ENCODE data around the gene TSPAN13.

Gene TSPAN13

DNA sequence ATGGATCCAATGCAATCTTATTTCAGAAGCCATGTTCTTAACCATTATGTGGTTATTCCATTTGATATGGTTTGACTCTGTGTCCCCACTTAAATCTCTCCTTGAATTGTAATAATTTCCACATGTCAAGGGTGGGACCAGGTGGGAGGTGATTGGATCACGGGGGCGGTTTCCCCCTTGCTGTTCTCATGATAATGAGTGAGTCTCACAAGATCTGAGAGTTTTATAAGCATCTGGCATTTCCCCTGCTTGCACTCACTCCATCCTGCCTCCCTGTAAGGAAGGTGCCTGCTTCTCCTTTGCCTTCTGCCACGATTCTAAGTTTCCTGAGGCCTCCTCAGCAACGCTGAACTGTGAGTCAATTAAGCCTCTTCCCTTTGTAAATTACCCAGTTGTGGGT, 32.0 kb upstream of the TSPAN13 start:
- FAIRE-seq (no peak), DNase-seq (ENCODE audit: insufficient read length, low spot score) (no peak)
- no peak for TF ChIP-seq SPI1 (IDR thresholded peaks at IDR 0.05; ENCODE audit: low read depth, low read length)
- TF ChIP-seq TAF1 (IDR thresholded peaks at IDR 0.05; ENCODE audit: low read depth, low read length): no peak

DNA sequence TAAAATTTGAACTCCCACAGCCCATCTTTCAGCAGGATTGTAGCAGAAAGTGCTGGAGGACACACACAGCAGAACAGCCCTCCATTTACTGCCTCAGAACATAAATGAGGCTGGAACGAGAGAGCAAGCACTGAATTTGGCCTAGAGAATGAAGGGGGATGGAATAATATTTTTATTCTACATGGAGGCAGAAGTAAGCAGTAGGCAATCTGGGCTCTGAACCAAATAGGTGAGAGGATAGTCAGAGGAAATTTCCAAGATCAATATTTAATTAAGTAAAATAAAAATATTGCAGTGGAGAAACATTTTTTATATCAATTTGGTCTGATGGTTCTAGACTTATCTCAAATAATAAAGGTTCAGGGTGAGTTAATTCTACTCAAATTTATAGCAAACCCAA, 29.2 kb upstream of the TSPAN13 start:
- DNase-seq (ENCODE audit: insufficient read length, low spot score): no peak
- no peak for FAIRE-seq
- TF ChIP-seq POLR2A (IDR thresholded peaks at IDR 0.05; ENCODE audit: low read depth, low read length) (no peak), POU2F2 (IDR thresholded peaks at IDR 0.05; ENCODE audit: low read depth, low read length) (no peak), PAX5 (IDR thresholded peaks at IDR 0.05; ENCODE audit: insufficient read depth, low read length, severe bottlenecking) (no peak), POLR2AphosphoS5 (IDR thresholded peaks at IDR 0.05; ENCODE audit: low read depth, low read length) (no peak), TAF1 (IDR thresholded peaks at IDR 0.05; ENCODE audit: low read depth, low read length) (no peak), SPI1 (IDR thresholded peaks at IDR 0.05; ENCODE audit: low read depth, low read length) (no peak)

DNA sequence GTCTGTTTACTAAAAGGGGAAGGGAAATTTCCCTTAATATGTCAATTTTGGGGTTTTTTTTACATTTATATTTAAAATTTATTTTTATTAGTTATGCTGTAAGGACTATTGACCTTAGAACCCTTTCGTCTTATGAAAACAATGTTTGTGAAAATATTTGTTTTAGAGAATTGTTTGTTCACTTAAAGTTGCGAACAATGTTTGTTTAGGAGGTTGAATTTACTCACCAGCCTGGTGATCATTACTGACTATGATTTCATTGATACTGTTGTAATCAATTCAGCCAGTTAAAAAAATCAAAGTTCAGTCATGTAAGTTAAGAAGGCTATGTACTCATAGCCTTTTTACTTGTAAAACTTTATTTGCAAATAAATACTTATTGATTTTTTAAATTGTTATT, 27.4 kb upstream of the TSPAN13 start:
- DNase-seq (ENCODE audit: insufficient read length, low spot score) (no peak), FAIRE-seq (no peak)
- TF ChIP-seq PAX5 (IDR thresholded peaks at IDR 0.05; ENCODE audit: insufficient read depth, low read length, severe bottlenecking) (no peak), POLR2A (IDR thresholded peaks at IDR 0.05; ENCODE audit: low read depth, low read length) (no peak), SPI1 (IDR thresholded peaks at IDR 0.05; ENCODE audit: low read depth, low read length) (no peak)

DNA sequence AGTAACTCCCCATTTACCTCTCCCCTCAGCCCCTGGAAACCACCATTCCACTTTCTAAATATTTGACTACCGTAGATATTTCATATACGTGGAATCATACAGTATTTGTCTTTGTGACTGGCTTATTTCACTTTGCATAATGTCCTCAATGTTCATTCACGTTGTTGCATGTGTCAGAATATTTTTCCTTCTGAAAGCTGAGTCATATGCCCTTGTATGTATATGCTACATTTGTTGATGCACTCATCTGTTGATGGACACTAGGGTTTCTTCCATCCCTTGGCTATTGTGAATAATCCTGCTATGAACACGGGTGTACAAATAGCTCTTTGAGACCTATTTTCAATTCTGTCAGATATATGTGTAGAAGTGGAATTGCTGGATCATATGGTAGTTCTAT, 25.8 kb upstream of the TSPAN13 start:
- no peak for DNase-seq (ENCODE audit: insufficient read length, low spot score)
- TF ChIP-seq TAF1 (IDR thresholded peaks at IDR 0.05; ENCODE audit: low read depth, low read length): no peak
- TF ChIP-seq PAX5 (IDR thresholded peaks at IDR 0.05; ENCODE audit: insufficient read depth, low read length, severe bottlenecking): no peak
- no peak for TF ChIP-seq POU2F2 (IDR thresholded peaks at IDR 0.05; ENCODE audit: low read depth, low read length)
- no peak for TF ChIP-seq SPI1 (IDR thresholded peaks at IDR 0.05; ENCODE audit: low read depth, low read length)
- TF ChIP-seq POLR2A (IDR thresholded peaks at IDR 0.05; ENCODE audit: low read depth, low read length): no peak
- no peak for TF ChIP-seq POLR2AphosphoS5 (IDR thresholded peaks at IDR 0.05; ENCODE audit: low read depth, low read length)
- no peak for FAIRE-seq

DNA sequence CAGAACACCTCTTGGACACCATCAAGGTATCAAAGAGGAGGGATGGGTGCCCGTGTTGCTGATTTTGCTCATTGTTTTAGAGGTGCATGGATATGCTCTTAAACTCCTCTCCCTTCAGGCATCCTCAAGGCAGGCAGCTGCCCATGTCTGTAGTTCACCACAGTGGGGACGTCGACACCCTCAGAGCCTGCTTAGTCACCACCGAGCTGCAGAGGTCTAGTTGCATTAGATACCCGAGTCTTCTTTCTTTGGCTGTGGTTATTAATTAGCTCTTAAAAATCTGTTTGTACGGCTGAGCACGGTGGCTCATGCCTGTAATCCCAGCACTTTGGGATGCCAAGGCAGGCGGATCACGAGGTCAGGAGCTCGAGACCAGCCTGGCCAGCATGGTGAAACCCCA, 24.7 kb upstream of the TSPAN13 start:
- no peak for DNase-seq (ENCODE audit: insufficient read length, low spot score)
- no peak for FAIRE-seq

DNA sequence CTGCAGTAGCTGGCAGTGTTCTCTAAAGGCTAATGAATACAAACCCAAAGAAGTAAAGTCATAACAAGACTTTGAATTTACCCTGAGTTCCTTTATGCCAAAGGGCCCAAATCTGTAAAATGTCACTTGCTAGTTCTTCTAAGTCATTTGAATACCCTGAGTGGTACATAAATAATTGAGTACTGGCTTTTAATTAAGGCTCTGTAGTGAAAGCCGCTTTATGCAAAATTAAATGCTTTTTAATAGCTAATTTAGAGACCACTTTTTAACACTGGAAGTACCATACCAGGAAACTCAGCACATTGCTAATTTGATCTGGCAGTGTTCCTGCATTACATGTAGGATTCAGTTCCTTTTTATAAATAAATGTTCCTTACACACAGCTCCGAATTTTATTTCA, 24.0 kb upstream of the TSPAN13 start:
- FAIRE-seq: no peak

More for the DNA sequence above, 24.7 kb upstream of the TSPAN13 start:
- TF ChIP-seq TAF1 (IDR thresholded peaks at IDR 0.05; ENCODE audit: low read depth, low read length): no peak
- no peak for TF ChIP-seq POLR2A (IDR thresholded peaks at IDR 0.05; ENCODE audit: low read depth, low read length)
- TF ChIP-seq PAX5 (IDR thresholded peaks at IDR 0.05; ENCODE audit: insufficient read depth, low read length, severe bottlenecking): no peak
- no peak for TF ChIP-seq POLR2AphosphoS5 (IDR thresholded peaks at IDR 0.05; ENCODE audit: low read depth, low read length)
- no peak for TF ChIP-seq POU2F2 (IDR thresholded peaks at IDR 0.05; ENCODE audit: low read depth, low read length)
- TF ChIP-seq SPI1 (IDR thresholded peaks at IDR 0.05; ENCODE audit: low read depth, low read length): no peak

DNA sequence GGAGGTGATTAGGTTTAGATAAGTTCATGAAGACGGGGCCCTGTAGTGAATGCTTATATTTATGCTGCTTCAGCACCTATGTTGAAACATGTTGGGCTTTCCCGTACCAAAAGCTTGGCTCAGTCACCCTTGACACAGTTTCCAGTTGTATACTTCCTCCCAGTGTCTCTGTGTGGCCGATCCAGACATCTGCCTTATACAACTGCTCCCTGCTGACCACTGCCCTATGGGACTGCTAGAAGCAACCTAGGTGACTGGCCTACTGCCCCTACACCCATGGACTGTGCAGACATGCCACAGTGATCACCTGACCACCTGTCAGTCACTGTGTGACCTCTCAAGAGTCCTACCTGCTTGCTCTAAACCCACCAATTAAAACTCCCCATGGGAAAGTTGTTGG, 22.6 kb upstream of the TSPAN13 start:
- no peak for DNase-seq (ENCODE audit: insufficient read length, low spot score)
- no peak for TF ChIP-seq POLR2AphosphoS5 (IDR thresholded peaks at IDR 0.05; ENCODE audit: low read depth, low read length)
- no peak for TF ChIP-seq SPI1 (IDR thresholded peaks at IDR 0.05; ENCODE audit: low read depth, low read length)
- no peak for TF ChIP-seq POLR2A (IDR thresholded peaks at IDR 0.05; ENCODE audit: low read depth, low read length)
- TF ChIP-seq TAF1 (IDR thresholded peaks at IDR 0.05; ENCODE audit: low read depth, low read length): no peak
- TF ChIP-seq PAX5 (IDR thresholded peaks at IDR 0.05; ENCODE audit: insufficient read depth, low read length, severe bottlenecking): no peak
- no peak for TF ChIP-seq POU2F2 (IDR thresholded peaks at IDR 0.05; ENCODE audit: low read depth, low read length)
- no peak for FAIRE-seq

More for the DNA sequence above, 24.0 kb upstream of the TSPAN13 start:
- DNase-seq (ENCODE audit: insufficient read length, low spot score): no peak
- TF ChIP-seq POU2F2 (IDR thresholded peaks at IDR 0.05; ENCODE audit: low read depth, low read length) (no peak), POLR2AphosphoS5 (IDR thresholded peaks at IDR 0.05; ENCODE audit: low read depth, low read length) (no peak), POLR2A (IDR thresholded peaks at IDR 0.05; ENCODE audit: low read depth, low read length) (no peak), PAX5 (IDR thresholded peaks at IDR 0.05; ENCODE audit: insufficient read depth, low read length, severe bottlenecking) (no peak), SPI1 (IDR thresholded peaks at IDR 0.05; ENCODE audit: low read depth, low read length) (no peak), TAF1 (IDR thresholded peaks at IDR 0.05; ENCODE audit: low read depth, low read length) (no peak)

DNA sequence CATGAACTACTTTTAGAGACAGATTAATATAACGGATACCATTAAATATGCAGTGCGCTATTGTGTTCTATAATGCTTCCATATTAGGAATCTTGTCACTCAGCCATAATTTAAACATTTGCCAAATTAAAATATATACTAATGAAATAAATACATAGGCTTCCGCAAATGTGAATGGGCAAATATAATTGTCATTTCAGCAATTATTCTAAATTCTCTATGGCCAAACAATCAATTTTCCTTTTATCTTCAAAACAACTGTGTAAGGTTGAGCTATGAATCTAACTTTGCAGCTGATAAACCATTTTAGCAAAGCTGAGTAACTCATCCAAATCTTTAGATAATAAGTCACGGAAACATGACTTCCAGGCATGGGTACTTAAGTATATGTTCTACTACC, 20.7 kb upstream of the TSPAN13 start:
- no peak for DNase-seq (ENCODE audit: insufficient read length, low spot score)
- TF ChIP-seq POLR2AphosphoS5 (IDR thresholded peaks at IDR 0.05; ENCODE audit: low read depth, low read length): no peak
- TF ChIP-seq PAX5 (IDR thresholded peaks at IDR 0.05; ENCODE audit: insufficient read depth, low read length, severe bottlenecking): no peak
- TF ChIP-seq POU2F2 (IDR thresholded peaks at IDR 0.05; ENCODE audit: low read depth, low read length): no peak
- TF ChIP-seq SPI1 (IDR thresholded peaks at IDR 0.05; ENCODE audit: low read depth, low read length): no peak
- no peak for TF ChIP-seq POLR2A (IDR thresholded peaks at IDR 0.05; ENCODE audit: low read depth, low read length)
- TF ChIP-seq TAF1 (IDR thresholded peaks at IDR 0.05; ENCODE audit: low read depth, low read length): no peak
- FAIRE-seq: no peak

DNA sequence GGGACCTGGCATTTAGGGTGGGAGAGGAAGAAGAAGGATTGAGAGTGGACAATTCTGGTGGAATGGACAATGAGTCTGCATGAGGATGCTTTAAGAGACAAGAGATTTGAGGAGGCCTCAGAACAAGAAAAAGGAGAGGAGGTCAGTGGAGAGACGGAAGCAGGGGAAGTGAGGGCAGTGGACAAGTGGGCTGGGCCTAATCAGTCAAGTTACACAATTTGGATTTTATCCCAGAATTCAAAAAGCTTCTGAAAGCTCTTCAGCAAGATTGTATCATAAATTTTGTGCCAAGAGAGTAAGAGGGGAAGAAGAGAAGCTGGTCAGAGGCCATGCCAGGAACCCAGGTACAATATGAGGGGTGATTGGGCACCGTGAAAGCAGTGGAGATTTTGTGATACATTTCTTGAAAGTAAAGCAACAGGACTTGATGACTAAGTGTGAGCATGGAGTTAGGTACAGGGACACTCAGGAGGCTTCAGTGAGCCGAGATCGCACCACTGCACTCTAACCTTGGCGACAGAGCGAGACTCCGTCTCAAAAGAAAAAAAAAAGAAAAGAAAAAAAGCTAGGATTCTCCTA, 19.3 kb upstream of the TSPAN13 start:
- FAIRE-seq (no peak), DNase-seq (ENCODE audit: insufficient read length, low spot score) (no peak)
- TF ChIP-seq SPI1 (IDR thresholded peaks at IDR 0.05; ENCODE audit: low read depth, low read length) (no peak), POU2F2 (IDR thresholded peaks at IDR 0.05; ENCODE audit: low read depth, low read length) (no peak), PAX5 (IDR thresholded peaks at IDR 0.05; ENCODE audit: insufficient read depth, low read length, severe bottlenecking) (no peak), POLR2AphosphoS5 (IDR thresholded peaks at IDR 0.05; ENCODE audit: low read depth, low read length) (no peak), TAF1 (IDR thresholded peaks at IDR 0.05; ENCODE audit: low read depth, low read length) (no peak), POLR2A (IDR thresholded peaks at IDR 0.05; ENCODE audit: low read depth, low read length) (no peak)

DNA sequence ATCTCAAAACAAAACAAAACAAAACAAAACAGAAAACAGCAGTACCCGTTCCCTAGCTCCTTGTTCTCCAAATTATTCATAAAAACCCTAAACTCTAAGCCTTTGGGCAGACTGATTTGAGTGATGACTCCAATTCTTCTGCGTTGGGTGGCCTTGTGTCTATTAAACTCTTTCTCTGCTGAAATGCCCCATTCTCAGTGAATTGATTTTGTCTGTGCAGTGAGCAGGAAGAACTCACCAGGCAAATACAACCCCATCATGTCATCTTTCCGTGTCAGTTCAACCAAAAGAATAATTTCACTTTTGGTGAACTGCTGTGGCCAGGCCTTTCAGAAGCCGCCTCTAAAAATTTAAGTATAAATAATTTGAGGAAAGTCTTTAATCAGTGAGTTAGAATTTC, 18.5 kb upstream of the TSPAN13 start:
- no peak for TF ChIP-seq POLR2A (IDR thresholded peaks at IDR 0.05; ENCODE audit: low read depth, low read length)
- no peak for TF ChIP-seq POLR2AphosphoS5 (IDR thresholded peaks at IDR 0.05; ENCODE audit: low read depth, low read length)
- TF ChIP-seq PAX5 (IDR thresholded peaks at IDR 0.05; ENCODE audit: insufficient read depth, low read length, severe bottlenecking): no peak
- TF ChIP-seq SPI1 (IDR thresholded peaks at IDR 0.05; ENCODE audit: low read depth, low read length): no peak
- TF ChIP-seq POU2F2 (IDR thresholded peaks at IDR 0.05; ENCODE audit: low read depth, low read length): no peak
- no peak for TF ChIP-seq TAF1 (IDR thresholded peaks at IDR 0.05; ENCODE audit: low read depth, low read length)
- DNase-seq (ENCODE audit: insufficient read length, low spot score): no peak
- no peak for FAIRE-seq
